Measurements from ENCODE around the gene KLHL35. TPM values are rescaled to one million over a fixed set of nuclear protein-coding genes. Genes with fewer than 3 reads are reported as not detected.

The KLHL35 gene
- polyA plus RNA-seq, 3 donors, result 0.33 to 0.45 TPM; not detected in 1

DNA sequence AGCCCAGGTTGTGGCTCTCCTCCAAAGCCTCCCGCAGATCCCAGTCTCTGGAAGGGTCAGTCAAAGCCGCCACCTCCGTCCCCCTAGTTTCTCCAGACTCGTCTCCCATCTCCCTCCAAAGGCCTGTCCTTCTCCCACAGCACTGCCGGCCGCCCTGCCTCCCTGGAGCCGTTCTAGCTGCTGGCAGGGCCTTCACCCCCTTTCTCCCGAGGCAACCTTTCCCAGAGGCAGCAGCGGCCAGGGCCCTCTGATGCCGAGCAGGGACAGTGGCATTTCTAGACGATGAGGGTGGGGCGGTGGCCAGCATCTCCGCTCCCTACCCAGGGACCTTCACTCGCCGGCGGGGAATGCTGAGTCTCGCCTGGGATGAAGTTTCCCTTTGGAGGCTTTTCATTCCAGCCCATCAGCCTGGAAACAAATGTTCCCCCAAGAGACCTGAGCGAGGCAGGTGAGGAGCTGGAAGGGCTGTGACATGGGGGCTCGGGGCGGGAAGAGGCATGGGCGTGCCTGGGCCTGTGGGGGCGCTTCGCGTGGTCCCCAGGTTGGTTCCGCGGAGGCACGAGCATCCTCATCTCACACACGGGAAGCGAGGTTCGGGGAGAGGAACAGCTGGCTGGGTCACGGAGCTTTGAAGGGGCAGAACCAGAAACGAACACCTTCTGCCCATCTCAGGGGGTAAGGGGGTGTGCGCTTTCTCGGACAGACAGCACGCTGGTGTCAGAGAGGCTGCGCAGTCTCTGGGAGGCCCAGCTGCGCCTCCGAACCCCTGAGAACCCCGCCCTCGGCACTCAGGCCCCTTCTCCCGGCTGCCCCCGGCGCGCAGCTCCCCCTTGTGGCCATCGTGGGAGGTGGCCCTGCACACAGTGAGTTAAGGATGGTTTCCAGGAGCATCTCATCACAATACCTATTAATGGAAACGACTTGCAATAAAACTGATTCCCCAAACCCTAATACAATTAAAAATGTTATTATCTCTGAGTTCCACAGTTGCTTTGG lies 18.1 kb upstream of the KLHL35 start:
- Histone ChIP-seq H2AFZ (ENCODE audit: insufficient read depth, low read depth, low read length, poor library complexity, severe bottlenecking) (no peak overlapping the region), H3K9me3 (replicated peaks in 1 of 2; ENCODE audit: control insufficient read depth in 1 of 2, insufficient read depth in 1 of 2, low read length in 2 of 2) (peaks cover 0 to 4% of the 10 kb centered on the region in 2 donors), H3K9ac (ENCODE audit: insufficient read depth, low read length, poor library complexity, severe bottlenecking) (no peak overlapping the region), H3K36me3 (replicated peaks in 1 of 2; ENCODE audit: control insufficient read depth in 1 of 2, insufficient read depth in 2 of 2, low read length in 2 of 2) (peaks cover 0 to 9% of the 10 kb centered on the region in 2 donors), H3K79me2 (ENCODE audit: insufficient read depth, low read length) (no peaks in the 10 kb centered on the region), H3K27ac (ENCODE audit: low read depth in 1 of 2, low read length in 2 of 2) (no peak overlapping the region), H3K4me3 (replicated peaks in 1 of 3; ENCODE audit: low read depth in 2 of 3, low read length in 3 of 3) (no peak overlapping the region), H3K27me3 (ENCODE audit: control insufficient read depth in 2 of 2, insufficient read depth in 2 of 2, low read length in 2 of 2) (no peaks in the 10 kb centered on the region), H3K4me1 (ENCODE audit: control insufficient read depth in 1 of 2, insufficient read depth in 2 of 2, low read length in 2 of 2) (no peaks in the 10 kb centered on the region), H3K4me2 (replicated peaks; ENCODE audit: extremely low read depth, low read length, poor library complexity, severe bottlenecking) (no peak overlapping the region), H4K20me1 (ENCODE audit: insufficient read depth, low read length) (no peaks in the 10 kb centered on the region)
- DNase-seq, result no peak
- H3K9me3 Mint-ChIP-seq, result peaks cover 0 to 7% (median 2%) of the 10 kb centered on the region in 7 donors
- intact Hi-C loops (cut with micrococcal nuclease), result no loop called here
- WGBS (ENCODE audit: insufficient coverage), result 92% methylated on average over 25 of the region's 46 CpGs
- no peak overlapping the region for H3K27ac Mint-ChIP-seq
- peaks cover 24 to 25% of the 10 kb centered on the region in 2 donors for H3K36me3 Mint-ChIP-seq
- TF ChIP-seq, protein P1, sequence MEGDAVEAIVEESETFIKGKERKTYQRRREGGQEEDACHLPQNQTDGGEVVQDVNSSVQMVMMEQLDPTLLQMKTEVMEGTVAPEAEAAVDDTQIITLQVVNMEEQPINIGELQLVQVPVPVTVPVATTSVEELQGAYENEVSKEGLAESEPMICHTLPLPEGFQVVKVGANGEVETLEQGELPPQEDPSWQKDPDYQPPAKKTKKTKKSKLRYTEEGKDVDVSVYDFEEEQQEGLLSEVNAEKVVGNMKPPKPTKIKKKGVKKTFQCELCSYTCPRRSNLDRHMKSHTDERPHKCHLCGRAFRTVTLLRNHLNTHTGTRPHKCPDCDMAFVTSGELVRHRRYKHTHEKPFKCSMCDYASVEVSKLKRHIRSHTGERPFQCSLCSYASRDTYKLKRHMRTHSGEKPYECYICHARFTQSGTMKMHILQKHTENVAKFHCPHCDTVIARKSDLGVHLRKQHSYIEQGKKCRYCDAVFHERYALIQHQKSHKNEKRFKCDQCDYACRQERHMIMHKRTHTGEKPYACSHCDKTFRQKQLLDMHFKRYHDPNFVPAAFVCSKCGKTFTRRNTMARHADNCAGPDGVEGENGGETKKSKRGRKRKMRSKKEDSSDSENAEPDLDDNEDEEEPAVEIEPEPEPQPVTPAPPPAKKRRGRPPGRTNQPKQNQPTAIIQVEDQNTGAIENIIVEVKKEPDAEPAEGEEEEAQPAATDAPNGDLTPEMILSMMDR (IDR thresholded peaks at IDR 0.05), result peak; percentile 67
- H3K4me1 Mint-ChIP-seq, result no peaks in the 10 kb centered on the region
- H3K4me3 Mint-ChIP-seq, result no peak overlapping the region
- H3K27me3 Mint-ChIP-seq (ENCODE audit: low read depth in 3 of 3), result peaks cover 0 to 4% (median 1%) of the 10 kb centered on the region in 3 donors

DNA sequence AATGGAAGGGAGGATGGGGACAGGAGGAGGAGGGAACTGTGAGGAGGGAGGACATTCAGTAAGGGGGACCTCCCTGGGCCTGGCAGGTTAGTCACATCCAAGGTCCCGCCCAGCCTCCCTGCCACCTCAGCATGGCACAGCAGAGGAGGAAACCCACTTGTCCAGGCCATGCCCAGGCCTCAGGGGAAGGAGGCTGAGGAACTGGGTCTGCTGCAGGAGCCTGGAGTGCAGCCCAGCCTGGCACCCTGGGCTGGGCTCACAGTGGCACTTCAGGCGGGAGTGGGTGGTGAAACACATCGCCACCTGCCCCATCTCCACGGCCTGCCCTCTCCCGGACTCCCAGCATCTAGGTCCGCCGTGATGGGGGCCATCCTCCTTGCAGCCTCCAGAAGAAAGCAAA lies 17.2 kb upstream of the KLHL35 start:
- Histone ChIP-seq H3K4me1 (ENCODE audit: control insufficient read depth in 1 of 2, insufficient read depth in 2 of 2, low read length in 2 of 2) (no peaks in the 10 kb centered on the region), H3K4me3 (replicated peaks in 1 of 3; ENCODE audit: low read depth in 2 of 3, low read length in 3 of 3) (no peak overlapping the region), H3K79me2 (ENCODE audit: insufficient read depth, low read length) (no peaks in the 10 kb centered on the region), H3K36me3 (replicated peaks in 1 of 2; ENCODE audit: control insufficient read depth in 1 of 2, insufficient read depth in 2 of 2, low read length in 2 of 2) (peaks cover 0 to 9% of the 10 kb centered on the region in 2 donors), H3K9ac (ENCODE audit: insufficient read depth, low read length, poor library complexity, severe bottlenecking) (no peak overlapping the region), H3K4me2 (replicated peaks; ENCODE audit: extremely low read depth, low read length, poor library complexity, severe bottlenecking) (no peak overlapping the region), H2AFZ (ENCODE audit: insufficient read depth, low read depth, low read length, poor library complexity, severe bottlenecking) (no peak overlapping the region), H3K27ac (ENCODE audit: low read depth in 1 of 2, low read length in 2 of 2) (no peak overlapping the region), H3K27me3 (ENCODE audit: control insufficient read depth in 2 of 2, insufficient read depth in 2 of 2, low read length in 2 of 2) (no peaks in the 10 kb centered on the region), H4K20me1 (ENCODE audit: insufficient read depth, low read length) (no peaks in the 10 kb centered on the region), H3K9me3 (replicated peaks in 1 of 2; ENCODE audit: control insufficient read depth in 1 of 2, insufficient read depth in 1 of 2, low read length in 2 of 2) (peaks cover 0 to 4% of the 10 kb centered on the region in 2 donors)
- Mint-ChIP-seq H3K36me3 (peaks cover 19 to 21% of the 10 kb centered on the region in 2 donors), H3K27me3 (ENCODE audit: low read depth in 3 of 3) (peaks cover 0 to 4% (median 1%) of the 10 kb centered on the region in 3 donors), H3K4me1 (no peaks in the 10 kb centered on the region), H3K27ac (no peak overlapping the region), H3K4me3 (no peak overlapping the region), H3K9me3 (peaks cover 0 to 7% (median 2%) of the 10 kb centered on the region in 7 donors)
- TF ChIP-seq, protein P1 (IDR thresholded peaks at IDR 0.05), result no peak
- intact Hi-C loops (cut with micrococcal nuclease), result no loop called here
- WGBS (ENCODE audit: insufficient coverage), result 91% methylated on average over 7 of the region's 7 CpGs
- no peak for DNase-seq

All from CD14-positive monocyte (primary cell).